Keratinocyte (primary cell): Measurements from ENCODE around the gene FARP1. TPM values are rescaled to one million over a fixed set of nuclear protein-coding genes. Genes with fewer than 3 reads are reported as not detected.

Experiments
- DNase-seq: peaks from one replicate; pipeline ENCODE4 v3.0.0-alpha.2; 2011; ENCODE audit warnings: low read depth, missing footprints, low spot score
- FAIRE-seq: peaks from 2 replicates; lab custom pipeline; 2011; peaks lifted over from hg19 to GRCh38; lab: Jason Lieb, UNC
- H2AFZ ChIP-seq: 2 replicates; pipeline ENCODE4 v1.6.0; 2012; ENCODE audit warnings: low read length, control low read depth, inconsistent platforms; ENCODE audit not compliant: control insufficient read depth
- H3K27ac ChIP-seq: 2 replicates; pipeline ENCODE4 v1.5.1; 2011; ENCODE audit warnings: low read length; ENCODE audit not compliant: control insufficient read depth, insufficient read depth
- H3K27me3 ChIP-seq: 3 replicates; pipeline ENCODE4 v1.6.0; 2011; ENCODE audit warnings: low read length; ENCODE audit not compliant: control insufficient read depth, insufficient read depth; ENCODE audit errors: extremely low read depth
- H3K36me3 ChIP-seq, 2 experiments: 2 replicates in 1 of 2; 3 replicates in 1 of 2; pipeline ENCODE4 v1.5.1; 2011; ENCODE audit warnings: low read length in 2 of 2, mild to moderate bottlenecking in 1 of 2; ENCODE audit not compliant: control insufficient read depth in 2 of 2, insufficient read depth in 2 of 2; ENCODE audit errors: extremely low read depth in 1 of 2
- H3K4me1 ChIP-seq: 3 replicates; pipeline ENCODE4 v1.5.1; 2011; ENCODE audit warnings: low read length; ENCODE audit not compliant: control insufficient read depth, insufficient read depth; ENCODE audit errors: extremely low read depth
- H3K4me2 ChIP-seq: 3 replicates; pipeline ENCODE4 v1.6.0; 2011; ENCODE audit warnings: low read depth, low read length; ENCODE audit not compliant: control insufficient read depth, insufficient read depth; ENCODE audit errors: extremely low read depth
- H3K4me3 ChIP-seq, 3 experiments: fragments of 200-600 bp in 1 of 3; sonication (generic) in 1 of 3; 2 replicates in 2 of 3; 3 replicates in 1 of 3; pipeline ENCODE4 v1.5.1; 2011 to 2016; ENCODE audit warnings: low read length in 3 of 3, mild to moderate bottlenecking in 3 of 3, control low read depth in 2 of 3, inconsistent platforms in 1 of 3, low read depth in 1 of 3, mixed read lengths in 1 of 3, mixed run types in 1 of 3, moderate library complexity in 1 of 3; ENCODE audit not compliant: control insufficient read depth in 2 of 3, insufficient read depth in 2 of 3; ENCODE audit errors: extremely low read depth in 1 of 3
- H3K79me2 ChIP-seq: 2 replicates; pipeline ENCODE4 v1.6.0; 2012; ENCODE audit warnings: low read length; ENCODE audit not compliant: control insufficient read depth, insufficient read depth
- H3K9ac ChIP-seq: 3 replicates; pipeline ENCODE4 v1.6.0; 2011; ENCODE audit warnings: low read length; ENCODE audit not compliant: control insufficient read depth, insufficient read depth; ENCODE audit errors: extremely low read depth
- H3K9me1 ChIP-seq: 3 replicates; pipeline ENCODE4 v1.6.0; 2011; ENCODE audit warnings: low read length; ENCODE audit not compliant: control insufficient read depth, insufficient read depth; ENCODE audit errors: extremely low read depth
- H3K9me3 ChIP-seq: 2 replicates; pipeline ENCODE4 v1.5.1; 2012; ENCODE audit warnings: low read depth, low read length; ENCODE audit not compliant: control insufficient read depth
- H4K20me1 ChIP-seq: 3 replicates; pipeline ENCODE4 v1.6.0; 2011; ENCODE audit warnings: low read length; ENCODE audit not compliant: control insufficient read depth, insufficient read depth; ENCODE audit errors: extremely low read depth
- EZH2 ChIP-seq: IDR thresholded peaks from one replicate; pipeline ENCODE4 v1.6.1; 2012; ENCODE audit warnings: inconsistent platforms, mild to moderate bottlenecking, low read length, moderate library complexity
- dilution Hi-C: fragments of 300-500 bp; cut with MboI; formaldehyde crosslinking; loops from one replicate; pipeline ENCODE4 v1.7.0; 2020; ENCODE audit warnings: low sequenced_read_pairs; ENCODE audit not compliant: extremely low pct_ligation_motif_present
- polyA plus RNA-seq, 5 experiments: library from polyadenylated mRNA; depleted of rRNA in 3 of 5; stranded (reverse) in 3 of 5; stranded (forward) in 1 of 5; unstranded in 1 of 5; fragments of >200 nt; gene quantifications; 1 replicate in 1 of 5; 2 replicates in 3 of 5; 3 replicates in 1 of 5; pipeline versions ENCODE4 v1.2.1 to v1.2.3, GENCODE V29; 2011 to 2012; ENCODE audit warnings: missing spikeins in 2 of 5, low read depth in 1 of 5, low replicate concordance in 1 of 5
- TF ChIP-seq, protein P1 (sequence below), 3 experiments: IDR thresholded peaks in 1 of 3; conservative IDR thresholded peaks in 1 of 3; optimal IDR thresholded peaks in 1 of 3; 2 replicates in 2 of 3; 3 replicates in 1 of 3; pipeline versions ENCODE3 to v1.5.1; 2011; ENCODE audit warnings: low read length in 3 of 3, mild to moderate bottlenecking in 3 of 3, moderate library complexity in 2 of 3, control low read depth in 1 of 3, inconsistent platforms in 1 of 3; ENCODE audit not compliant: insufficient read depth in 2 of 3; ENCODE audit errors: extremely low read depth in 1 of 3

Gene FARP1
- polyA plus RNA-seq, 1 donor (not counting 4 experiments of a cell fraction or from before 2014, with no cell fraction given), result 10.3 TPM

DNA sequence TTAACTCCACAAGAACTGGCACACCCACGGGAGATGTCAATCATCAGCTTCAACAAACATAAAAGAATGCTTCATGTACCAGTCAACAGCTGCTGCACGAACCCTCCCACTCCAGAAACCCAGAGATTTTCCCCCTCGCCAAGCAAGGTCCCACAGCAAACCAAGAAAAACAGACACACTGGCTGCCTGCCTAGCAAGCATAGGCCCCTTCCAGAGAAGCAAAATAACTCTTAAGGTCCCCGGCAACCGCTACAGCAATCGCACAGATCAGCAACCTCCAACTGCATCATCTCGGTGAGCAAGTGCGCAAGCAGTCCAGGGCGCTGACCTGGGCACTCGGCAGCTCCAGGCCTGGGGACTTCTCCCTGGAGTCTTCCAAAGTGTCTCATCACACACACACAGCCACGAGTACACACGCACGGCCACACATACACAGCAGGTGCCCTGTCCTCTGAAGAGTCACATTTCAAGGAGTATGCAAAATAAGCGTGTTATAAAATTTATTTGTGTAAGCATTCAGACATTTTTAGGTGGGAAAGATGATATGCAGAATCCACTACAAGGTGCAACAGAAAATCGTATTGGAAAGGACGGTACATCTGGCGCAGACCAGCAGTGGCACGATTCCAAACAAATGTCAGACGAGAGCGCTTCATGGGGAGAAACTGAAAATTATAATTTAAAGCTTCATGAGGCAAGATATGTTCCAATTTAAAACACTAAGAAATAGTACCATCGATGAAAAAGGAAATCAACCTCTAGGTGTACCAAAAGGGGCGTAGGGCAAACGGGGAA, 309.0 kb downstream of the FARP1 start:
- Histone ChIP-seq H3K4me3 (no peak overlapping the region), H3K36me3 (peaks cover 32 to 43% of the 10 kb centered on the region in 2 experiments), H3K4me1 (no peaks in the 10 kb centered on the region), H3K9me3 (no peaks in the 10 kb centered on the region), H3K27me3 (no peaks in the 10 kb centered on the region), H4K20me1 (no peaks in the 10 kb centered on the region), H3K4me2 (no peak overlapping the region), H2AFZ (no peak overlapping the region), H3K27ac (no peak overlapping the region), H3K79me2 (peaks cover 3% of the 10 kb centered on the region), H3K9ac (no peak overlapping the region), H3K9me1 (no peaks in the 10 kb centered on the region)
- FAIRE-seq, result no peak
- dilution Hi-C loops, result no loop called here
- TF ChIP-seq, protein P1, sequence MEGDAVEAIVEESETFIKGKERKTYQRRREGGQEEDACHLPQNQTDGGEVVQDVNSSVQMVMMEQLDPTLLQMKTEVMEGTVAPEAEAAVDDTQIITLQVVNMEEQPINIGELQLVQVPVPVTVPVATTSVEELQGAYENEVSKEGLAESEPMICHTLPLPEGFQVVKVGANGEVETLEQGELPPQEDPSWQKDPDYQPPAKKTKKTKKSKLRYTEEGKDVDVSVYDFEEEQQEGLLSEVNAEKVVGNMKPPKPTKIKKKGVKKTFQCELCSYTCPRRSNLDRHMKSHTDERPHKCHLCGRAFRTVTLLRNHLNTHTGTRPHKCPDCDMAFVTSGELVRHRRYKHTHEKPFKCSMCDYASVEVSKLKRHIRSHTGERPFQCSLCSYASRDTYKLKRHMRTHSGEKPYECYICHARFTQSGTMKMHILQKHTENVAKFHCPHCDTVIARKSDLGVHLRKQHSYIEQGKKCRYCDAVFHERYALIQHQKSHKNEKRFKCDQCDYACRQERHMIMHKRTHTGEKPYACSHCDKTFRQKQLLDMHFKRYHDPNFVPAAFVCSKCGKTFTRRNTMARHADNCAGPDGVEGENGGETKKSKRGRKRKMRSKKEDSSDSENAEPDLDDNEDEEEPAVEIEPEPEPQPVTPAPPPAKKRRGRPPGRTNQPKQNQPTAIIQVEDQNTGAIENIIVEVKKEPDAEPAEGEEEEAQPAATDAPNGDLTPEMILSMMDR (optimal IDR thresholded peaks at IDR 0.05 in 1 of 3, IDR thresholded peaks at IDR 0.05 in 1 of 3, conservative IDR thresholded peaks at IDR 0.05 in 1 of 3; ENCODE audit: extremely low read depth in 1 of 3, insufficient read depth in 2 of 3, low read length in 3 of 3), result no peak
- no peak for TF ChIP-seq EZH2
- no peak for DNase-seq

DNA sequence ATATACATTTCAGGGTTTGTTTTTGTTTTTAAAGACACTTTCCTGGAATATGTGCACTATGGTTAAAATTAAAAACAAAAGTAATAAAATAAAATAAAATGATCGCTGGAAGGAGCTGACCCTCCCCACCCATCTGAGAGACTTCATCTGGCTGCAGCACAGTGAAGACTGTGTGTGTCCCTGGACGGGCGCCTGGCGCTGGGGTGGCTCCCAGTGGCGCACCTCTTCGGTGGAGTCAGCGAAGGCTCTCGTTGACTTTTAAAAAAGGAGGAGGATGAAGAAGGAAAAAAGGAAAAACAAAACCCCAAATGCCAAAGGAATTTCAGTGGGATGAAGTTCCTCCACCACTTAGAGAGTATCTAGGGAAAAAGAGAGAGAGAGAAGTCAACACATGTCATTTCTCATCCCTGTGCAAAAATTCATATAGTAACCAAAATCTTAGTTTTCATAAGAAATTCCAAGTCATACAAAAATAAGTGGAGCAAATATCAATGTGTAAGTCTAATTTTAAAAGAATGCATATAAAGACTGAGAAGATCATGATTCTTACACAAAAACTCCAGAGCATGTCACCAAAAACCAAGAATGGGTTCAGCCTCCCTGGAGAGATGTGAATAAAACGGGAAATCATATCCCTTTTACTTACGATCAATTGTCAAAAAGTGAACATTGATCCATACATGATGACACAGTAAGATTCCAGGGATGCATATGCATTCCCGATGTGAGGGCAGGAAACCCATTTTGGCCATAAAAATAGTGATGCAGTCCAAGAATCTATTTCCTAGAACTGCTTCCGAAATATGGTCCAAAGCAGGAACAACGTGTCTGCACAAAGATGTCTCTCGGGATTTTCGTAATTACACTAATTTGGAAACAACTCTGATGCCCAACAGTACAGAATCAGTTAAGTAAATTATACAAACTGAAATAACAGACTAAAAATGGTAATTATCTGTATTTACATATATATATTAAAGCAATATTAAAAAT, 310.3 kb downstream of the FARP1 start:
- DNase-seq, result no peak
- TF ChIP-seq, protein P1 (optimal IDR thresholded peaks at IDR 0.05 in 1 of 3, IDR thresholded peaks at IDR 0.05 in 1 of 3, conservative IDR thresholded peaks at IDR 0.05 in 1 of 3; ENCODE audit: extremely low read depth in 1 of 3, insufficient read depth in 2 of 3, low read length in 3 of 3), result no peak
- no peak for TF ChIP-seq EZH2
- H3K27me3 ChIP-seq, result no peaks in the 10 kb centered on the region
- no peak for FAIRE-seq
- peaks cover 3% of the 10 kb centered on the region for H3K79me2 ChIP-seq
- dilution Hi-C loops, result no loop called here
- no peak overlapping the region for H3K27ac ChIP-seq
- peaks cover 35 to 37% of the 10 kb centered on the region in 2 experiments for H3K36me3 ChIP-seq
- H3K9me3 ChIP-seq, result no peaks in the 10 kb centered on the region
- no peaks in the 10 kb centered on the region for H3K4me1 ChIP-seq
- no peak overlapping the region for H3K4me2 ChIP-seq
- no peaks in the 10 kb centered on the region for H3K9me1 ChIP-seq
- H3K4me3 ChIP-seq, result no peak overlapping the region
- no peak overlapping the region for H2AFZ ChIP-seq
- H3K9ac ChIP-seq, result no peak overlapping the region
- H4K20me1 ChIP-seq, result no peaks in the 10 kb centered on the region
